ENCODE data around the gene WDR31. TPM values are rescaled to one million over a fixed set of nuclear protein-coding genes. Genes with fewer than 3 reads are reported as not detected.
"Not testable (repeated sequence)": the region's sequence is repeated elsewhere in the genome, so short reads cannot be mapped to it uniquely, and the experiment has no call there.

WDR31 gene
- total RNA-seq = 1 to 10 TPM; 1.3 to 1.9 TPM
- polyA plus RNA-seq = 0.22 TPM

- Mint-ChIP-seq H3K36me3 (peaks cover 0 to 1% (median 0%) of the 10 kb centered on the region in 3 donors), H3K4me1 (peaks cover 12 to 27% (median 13%) of the 10 kb centered on the region in 3 donors)
- POLR2A ChIA-PET = interaction anchor here (0.8 to 1.4 kb wide), 2 partner anchors 8 to 70 kb away, joined by 5 to 8 read pairs; partner anchors contain the start of genes C9orf43 and POLE3
Measured at GRCh38 chr9:113340011-113340699, at the start of gene WDR31. TSS of gene WDR31 (minus strand) at chr9:113340275. CDS start at chr9:113332022, 8,253 bp downstream.

GRCh38 chr9:113389451-113389850 lies 49.4 kb upstream of the WDR31 start:
- Histone ChIP-seq H3K4me3 (ENCODE audit: low read length) (no peak overlapping the region), H3K36me3 (ENCODE audit: insufficient read depth, low read length) (peaks cover 12% of the 10 kb centered on the region), H3K27me3 (ENCODE audit: insufficient read depth, low read length, poor library complexity, severe bottlenecking) (no peaks in the 10 kb centered on the region), H3K9me3 (ENCODE audit: low read length) (no peaks in the 10 kb centered on the region), H3K4me1 (ENCODE audit: insufficient read depth, low read length) (no peaks in the 10 kb centered on the region), H3K27ac (ENCODE audit: low read depth, low read length) (no peak overlapping the region)
- no peak for DNase-seq
- no peaks in the 10 kb centered on the region for H3K27me3 Mint-ChIP-seq
- ChIA-PET CTCF (no interaction called here), POLR2A (no interaction called here)
- peaks cover 8 to 68% (median 15%) of the 10 kb centered on the region in 3 donors for H3K36me3 Mint-ChIP-seq
- no peak overlapping the region for H3K4me3 Mint-ChIP-seq
- H3K4me1 Mint-ChIP-seq = no peaks in the 10 kb centered on the region
- no peaks in the 10 kb centered on the region for H3K9me3 Mint-ChIP-seq
- H3K27ac Mint-ChIP-seq = no peak overlapping the region

More at GRCh38 chr9:113340011-113340699, at the start of gene WDR31:
- Histone ChIP-seq H3K4me3 (ENCODE audit: low read length) (peak within 1 kb of the TSS; percentile 60), H3K9me3 (ENCODE audit: low read length) (no peaks in the 10 kb centered on the region), H3K4me1 (ENCODE audit: insufficient read depth, low read length) (peaks cover 11% of the 10 kb centered on the region), H3K27me3 (ENCODE audit: insufficient read depth, low read length, poor library complexity, severe bottlenecking) (no peaks in the 10 kb centered on the region), H3K36me3 (ENCODE audit: insufficient read depth, low read length) (no peaks in the 10 kb centered on the region), H3K27ac (ENCODE audit: low read depth, low read length) (peak within 1 kb of the TSS; percentile 41)
- H3K4me3 Mint-ChIP-seq = peak within 1 kb of the TSS; percentile 78 to 91 (median 81)
- H3K27me3 Mint-ChIP-seq = peaks cover 11% of the 10 kb centered on the region in 2 donors
- H3K9me3 Mint-ChIP-seq = no peaks in the 10 kb centered on the region
- DNase-seq = peak; percentile 56 to 74 (median 71)
- peak within 1 kb of the TSS in 7 of 8 donors; percentile 2 to 90 (median 73) for H3K27ac Mint-ChIP-seq
- CTCF ChIA-PET = interaction anchor here (1.0 to 2.2 kb wide), 5 partner anchors 9 to 238 kb away, joined by 3 to 6 read pairs (median 5); partner anchors contain the start of genes BSPRY, C9orf43, CDC26 and POLE3

GRCh38 chr9:113388833-113389232 lies 48.8 kb upstream of the WDR31 start:
- H3K27me3 ChIP-seq (ENCODE audit: insufficient read depth, low read length, poor library complexity, severe bottlenecking) = no peaks in the 10 kb centered on the region
- H3K36me3 Mint-ChIP-seq = peaks cover 8 to 68% (median 15%) of the 10 kb centered on the region in 3 donors
- no peaks in the 10 kb centered on the region for H3K27me3 Mint-ChIP-seq
- no peak overlapping the region for H3K27ac ChIP-seq (ENCODE audit: low read depth, low read length)
- H3K27ac Mint-ChIP-seq = no peak overlapping the region
- H3K4me3 Mint-ChIP-seq = no peak overlapping the region
- H3K9me3 ChIP-seq (ENCODE audit: low read length) = no peaks in the 10 kb centered on the region
- no peak overlapping the region for H3K4me3 ChIP-seq (ENCODE audit: low read length)
- no peaks in the 10 kb centered on the region for H3K9me3 Mint-ChIP-seq
- no peak for DNase-seq
- no peaks in the 10 kb centered on the region for H3K4me1 ChIP-seq (ENCODE audit: insufficient read depth, low read length)
- H3K36me3 ChIP-seq (ENCODE audit: insufficient read depth, low read length) = peaks cover 12% of the 10 kb centered on the region
- H3K4me1 Mint-ChIP-seq = no peaks in the 10 kb centered on the region
- ChIA-PET CTCF (no interaction called here), POLR2A (no interaction called here)

GRCh38 chr9:113387560-113388230 lies 47.6 kb upstream of the WDR31 start:
- no peaks in the 10 kb centered on the region for H3K4me1 Mint-ChIP-seq
- Histone ChIP-seq H3K27ac (ENCODE audit: low read depth, low read length) (no peak overlapping the region), H3K9me3 (ENCODE audit: low read length) (no peaks in the 10 kb centered on the region), H3K4me3 (ENCODE audit: low read length) (no peak overlapping the region), H3K4me1 (ENCODE audit: insufficient read depth, low read length) (no peaks in the 10 kb centered on the region), H3K36me3 (ENCODE audit: insufficient read depth, low read length) (peaks cover 12% of the 10 kb centered on the region), H3K27me3 (ENCODE audit: insufficient read depth, low read length, poor library complexity, severe bottlenecking) (no peaks in the 10 kb centered on the region)
- no peak overlapping the region for H3K4me3 Mint-ChIP-seq
- H3K27me3 Mint-ChIP-seq = no peaks in the 10 kb centered on the region
- H3K9me3 Mint-ChIP-seq = no peaks in the 10 kb centered on the region
- ChIA-PET POLR2A (no interaction called here), CTCF (no interaction called here)
- no peak for DNase-seq
- H3K36me3 Mint-ChIP-seq = peaks cover 8 to 62% (median 12%) of the 10 kb centered on the region in 3 donors
- no peak overlapping the region for H3K27ac Mint-ChIP-seq

GRCh38 chr9:113386571-113387393 lies 46.7 kb upstream of the WDR31 start:
- ChIA-PET POLR2A (no interaction called here), CTCF (no interaction called here)
- Mint-ChIP-seq H3K36me3 (peaks cover 4 to 54% (median 12%) of the 10 kb centered on the region in 3 donors), H3K27me3 (no peaks in the 10 kb centered on the region), H3K4me1 (no peaks in the 10 kb centered on the region), H3K4me3 (no peak overlapping the region), H3K9me3 (no peaks in the 10 kb centered on the region), H3K27ac (no peak overlapping the region)
- Histone ChIP-seq H3K4me1 (ENCODE audit: insufficient read depth, low read length) (no peaks in the 10 kb centered on the region), H3K4me3 (ENCODE audit: low read length) (no peak overlapping the region), H3K27me3 (ENCODE audit: insufficient read depth, low read length, poor library complexity, severe bottlenecking) (no peaks in the 10 kb centered on the region), H3K36me3 (ENCODE audit: insufficient read depth, low read length) (peaks cover 7% of the 10 kb centered on the region), H3K9me3 (ENCODE audit: low read length) (no peaks in the 10 kb centered on the region), H3K27ac (ENCODE audit: low read depth, low read length) (no peak overlapping the region)
- DNase-seq = no peak

GRCh38 chr9:113381909-113382411 lies 41.9 kb upstream of the WDR31 start:
- H3K27me3 ChIP-seq (ENCODE audit: insufficient read depth, low read length, poor library complexity, severe bottlenecking) = no peaks in the 10 kb centered on the region
- no peak overlapping the region for H3K27ac ChIP-seq (ENCODE audit: low read depth, low read length)
- DNase-seq = no peak
- H3K4me3 ChIP-seq (ENCODE audit: low read length) = no peak overlapping the region
- peaks cover 0 to 8% (median 0%) of the 10 kb centered on the region in 3 donors for H3K36me3 Mint-ChIP-seq
- ChIA-PET CTCF (no interaction called here), POLR2A (no interaction called here)
- no peaks in the 10 kb centered on the region for H3K9me3 Mint-ChIP-seq
- no peaks in the 10 kb centered on the region for H3K27me3 Mint-ChIP-seq
- H3K27ac Mint-ChIP-seq = peak overlapping the region in 1 of 8 donors; percentile 62
- no peaks in the 10 kb centered on the region for H3K36me3 ChIP-seq (ENCODE audit: insufficient read depth, low read length)
- H3K4me1 Mint-ChIP-seq = peaks cover 0 to 9% (median 0%) of the 10 kb centered on the region in 3 donors
- H3K9me3 ChIP-seq (ENCODE audit: low read length) = no peaks in the 10 kb centered on the region
- H3K4me1 ChIP-seq (ENCODE audit: insufficient read depth, low read length) = no peaks in the 10 kb centered on the region
- peak overlapping the region in 1 of 7 donors; percentile 1 for H3K4me3 Mint-ChIP-seq

- H3K36me3 Mint-ChIP-seq; H3K27me3 ChIP-seq (ENCODE audit: insufficient read depth, low read length, poor library complexity, severe bottlenecking); H3K4me3 ChIP-seq (ENCODE audit: low read length); H3K9me3 Mint-ChIP-seq; H3K9me3 ChIP-seq (ENCODE audit: low read length); H3K4me3 Mint-ChIP-seq; CTCF ChIA-PET; H3K4me1 Mint-ChIP-seq; H3K36me3 ChIP-seq (ENCODE audit: insufficient read depth, low read length); POLR2A ChIA-PET; H3K27ac Mint-ChIP-seq; H3K27ac ChIP-seq (ENCODE audit: low read depth, low read length); DNase-seq; H3K27me3 Mint-ChIP-seq; H3K4me1 ChIP-seq (ENCODE audit: insufficient read depth, low read length): not testable (repeated sequence)
Measured at GRCh38 chr9:113381441-113381840, 41.4 kb upstream of the WDR31 start.
